Naive thymus-derived CD8-positive, alpha-beta T cell (primary cell): ENCODE data around the gene CYB561D2. TPM values are rescaled to one million over a fixed set of nuclear protein-coding genes. Genes with fewer than 3 reads are reported as not detected.

ENCODE experiments used
- polyA plus RNA-seq, 3 donors: library from polyadenylated mRNA; unstranded; fragments of 300-500 nt; fragmentation: Illumina TruSeq; gene quantifications; one replicate each; pipeline ENCODE4 v1.2.3, GENCODE V29; 2021
- total RNA-seq, 8 experiments: library from RNA in 2 of 8; stranded (reverse) in 2 of 8; gene quantifications; one replicate each; pipeline ENCODE4 v1.2.3 and lab custom pipeline; 2021 to 2026

The CYB561D2 gene
- total and polyA plus RNA-seq, 5 experiments from 2014 or later: 29.7 to 48.2 (median 45.5) TPM

Other genes starting within 250 kb of the CYB561D2 start
- gene SEMA3F, start 195.5 kb upstream of the CYB561D2 start, total RNA-seq: not detected
- gene SEMA3F, start 195.5 kb upstream of the CYB561D2 start, polyA plus RNA-seq: not detected
- not detected for gene GNAT1, start 159.3 kb upstream of the CYB561D2 start, total RNA-seq
- not detected for gene GNAT1, start 159.3 kb upstream of the CYB561D2 start, polyA plus RNA-seq
- gene SLC38A3, start 145.6 kb upstream of the CYB561D2 start, total RNA-seq: not detected
- not detected for gene SLC38A3, start 145.6 kb upstream of the CYB561D2 start, polyA plus RNA-seq
- 100 to 1,000 TPM; 253 to 258 TPM for gene GNAI2, start 114.7 kb upstream of the CYB561D2 start, total RNA-seq
- gene GNAI2, start 114.7 kb upstream of the CYB561D2 start, polyA plus RNA-seq: 100 to 1,000 TPM; 405 to 534 (median 417) TPM
- 1 to 10 TPM; 1.0 to 1.1 TPM for gene SEMA3B, start 81.7 kb upstream of the CYB561D2 start, total RNA-seq
- gene SEMA3B, start 81.7 kb upstream of the CYB561D2 start, polyA plus RNA-seq: under 1 TPM in 1 of 3 donors, not detected in 2; 0.09 TPM
- gene LSMEM2, start 71.8 kb upstream of the CYB561D2 start, total RNA-seq: not detected
- gene LSMEM2, start 71.8 kb upstream of the CYB561D2 start, polyA plus RNA-seq: under 1 TPM in 2 of 3 donors, not detected in 1; 0.15 to 0.21 TPM
- 10 to 100 TPM; 68.9 TPM for gene IFRD2, start 58.4 kb upstream of the CYB561D2 start, total RNA-seq
- gene IFRD2, start 58.4 kb upstream of the CYB561D2 start, polyA plus RNA-seq: 10 to 100 TPM; 59.4 to 69.7 (median 60.7) TPM
- 1 to 10 TPM; 3.2 to 4.7 TPM for gene HYAL3, start 51.5 kb upstream of the CYB561D2 start, total RNA-seq
- gene HYAL3, start 51.5 kb upstream of the CYB561D2 start, polyA plus RNA-seq: 1 to 10 TPM; 2.5 to 3.8 (median 3.0) TPM
- 10 to 100 TPM; 33.8 to 36.8 TPM for gene NAA80, start 51.5 kb upstream of the CYB561D2 start, total RNA-seq
- gene NAA80, start 51.5 kb upstream of the CYB561D2 start, polyA plus RNA-seq: 10 to 100 TPM; 10.8 to 18.7 (median 17.4) TPM
- under 1 TPM; 0.16 to 0.39 TPM for gene HYAL1, start 47.3 kb upstream of the CYB561D2 start, total RNA-seq
- under 1 TPM in 2 of 3 donors, not detected in 1; 0.54 to 0.75 TPM for gene HYAL1, start 47.3 kb upstream of the CYB561D2 start, polyA plus RNA-seq
- gene HYAL2, start 28.1 kb upstream of the CYB561D2 start, total RNA-seq: 1 to 10 TPM; 2.0 to 2.5 TPM
- gene HYAL2, start 28.1 kb upstream of the CYB561D2 start, polyA plus RNA-seq: 1 to 10 TPM; 1.8 to 6.1 (median 3.4) TPM
- 10 to 100 TPM; 21.8 to 22.7 TPM for gene TUSC2, start 22.6 kb upstream of the CYB561D2 start, total RNA-seq
- gene TUSC2, start 22.6 kb upstream of the CYB561D2 start, polyA plus RNA-seq: 10 to 100 TPM; 48.4 to 54.3 (median 53.7) TPM
- gene RASSF1, start 10.0 kb upstream of the CYB561D2 start, total RNA-seq: 10 to 100 TPM; 67.3 to 70.8 TPM
- 10 to 100 TPM; 50.8 to 87.6 (median 68.1) TPM for gene RASSF1, start 10.0 kb upstream of the CYB561D2 start, polyA plus RNA-seq
- gene ZMYND10, start 5.1 kb upstream of the CYB561D2 start, total RNA-seq: 1 to 10 TPM; 3.6 to 4.0 TPM
- gene ZMYND10, start 5.1 kb upstream of the CYB561D2 start, polyA plus RNA-seq: not detected
- 10 to 100 TPM; 52.8 to 63.8 TPM for gene NPRL2, start 87 bp upstream of the CYB561D2 start, total RNA-seq
- 10 to 100 TPM; 36.2 to 45.3 (median 36.4) TPM for gene NPRL2, start 87 bp upstream of the CYB561D2 start, polyA plus RNA-seq
- 10 to 100 TPM; 28.7 to 29.8 TPM for gene TMEM115, start 8.7 kb downstream of the CYB561D2 start, total RNA-seq
- gene TMEM115, start 8.7 kb downstream of the CYB561D2 start, polyA plus RNA-seq: 10 to 100 TPM; 15.2 to 29.2 (median 20.3) TPM
- 1 to 10 TPM; 4.0 to 4.9 TPM for gene CACNA2D2, start 152.8 kb downstream of the CYB561D2 start, total RNA-seq
- 1 to 10 TPM in 1 of 3 donors, under 1 TPM in 2; 0.40 to 1.5 (median 0.40) TPM for gene CACNA2D2, start 152.8 kb downstream of the CYB561D2 start, polyA plus RNA-seq
- 10 to 100 TPM; 17.7 to 18.4 TPM for gene C3orf18, start 216.9 kb downstream of the CYB561D2 start, total RNA-seq
- 10 to 100 TPM; 14.1 to 17.3 (median 14.2) TPM for gene C3orf18, start 216.9 kb downstream of the CYB561D2 start, polyA plus RNA-seq
- 10 to 100 TPM; 65.1 to 67.1 TPM for gene HEMK1, start 218.7 kb downstream of the CYB561D2 start, total RNA-seq
- 10 to 100 TPM; 20.2 to 43.1 (median 30.3) TPM for gene HEMK1, start 218.7 kb downstream of the CYB561D2 start, polyA plus RNA-seq